HUES48 (cell line): ENCODE data around the gene SLC24A4.
"Not testable (repeated sequence)": the region's sequence is repeated elsewhere in the genome, so short reads cannot be mapped to it uniquely, and the experiment has no call there.

Experiments
- H3K27ac ChIP-seq: one replicate; pipeline ENCODE4 v1.7.0; 2013; ENCODE audit warnings: low read depth, low read length, inconsistent platforms
- H3K27me3 ChIP-seq: 2 replicates; pipeline ENCODE4 v1.6.1; 2013; ENCODE audit warnings: mild to moderate bottlenecking, low read length; ENCODE audit not compliant: control insufficient read depth, insufficient read depth
- H3K36me3 ChIP-seq: 2 replicates; pipeline ENCODE4 v1.6.1; 2013; ENCODE audit warnings: low read length; ENCODE audit not compliant: control insufficient read depth, insufficient read depth
- H3K4me1 ChIP-seq: 2 replicates; pipeline ENCODE4 v1.6.1; 2013; ENCODE audit warnings: mild to moderate bottlenecking, low read length; ENCODE audit not compliant: control insufficient read depth, insufficient read depth
- H3K4me3 ChIP-seq: 2 replicates; pipeline ENCODE4 v1.5.1; 2013; ENCODE audit warnings: mild to moderate bottlenecking, low read depth, low read length
- H3K9ac ChIP-seq: 2 replicates; pipeline ENCODE4 v1.6.1; 2013; ENCODE audit warnings: mild to moderate bottlenecking, low read depth, low read length, moderate library complexity
- H3K9me3 ChIP-seq: 2 replicates; pipeline ENCODE4 v1.6.1; 2013; ENCODE audit warnings: low read length; ENCODE audit not compliant: control insufficient read depth, insufficient read depth

Gene SLC24A4

GRCh38 chr14:92524602-92525185 lies 201.7 kb downstream of the SLC24A4 start:
- no peak overlapping the region for H3K27ac ChIP-seq
- H3K4me1 ChIP-seq = no peaks in the 10 kb centered on the region
- no peak overlapping the region for H3K4me3 ChIP-seq
- H3K36me3 ChIP-seq = no peaks in the 10 kb centered on the region
- no peaks in the 10 kb centered on the region for H3K9me3 ChIP-seq
- no peaks in the 10 kb centered on the region for H3K27me3 ChIP-seq
- no peak overlapping the region for H3K9ac ChIP-seq

DNA sequence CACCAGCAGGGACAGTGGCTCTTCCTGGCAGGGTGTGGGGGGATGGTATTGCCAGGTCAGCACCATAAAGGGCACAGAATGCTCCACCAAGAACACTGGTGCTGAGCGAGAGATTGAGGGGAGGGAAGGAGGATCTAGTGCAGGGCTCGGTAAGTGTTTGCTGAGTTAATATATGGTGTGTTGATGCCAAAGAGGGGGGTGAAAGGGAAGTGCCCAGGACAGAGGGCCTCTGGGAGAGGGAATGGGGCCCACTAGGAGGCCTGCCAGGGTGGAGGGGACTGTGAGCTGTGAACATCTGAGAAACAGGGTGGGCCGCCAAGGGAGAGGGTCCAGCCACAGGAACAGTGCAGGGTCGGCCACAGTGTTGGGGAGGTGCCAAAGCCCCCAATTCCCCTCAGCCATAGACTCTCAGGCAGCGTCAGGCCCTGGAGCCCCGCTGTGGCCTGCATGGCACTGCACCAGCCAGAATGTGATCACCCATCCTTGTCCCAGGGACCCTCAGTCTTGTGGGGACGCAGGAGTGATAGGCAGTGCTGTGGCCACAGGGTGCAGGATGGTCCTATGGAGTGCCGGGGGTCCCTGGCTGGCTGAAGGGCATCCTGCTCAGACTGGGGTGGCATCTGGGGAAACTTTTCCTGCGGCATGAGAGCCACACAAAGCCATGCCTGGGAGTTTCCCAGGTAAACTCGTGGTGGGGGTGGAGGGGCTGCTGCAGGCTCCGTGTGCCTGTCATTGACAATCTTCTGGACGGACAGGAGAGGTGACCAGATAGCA lies 202.5 kb downstream of the SLC24A4 start:
- Histone ChIP-seq H3K27me3 (no peaks in the 10 kb centered on the region), H3K27ac (no peak overlapping the region), H3K36me3 (no peaks in the 10 kb centered on the region), H3K4me1 (no peaks in the 10 kb centered on the region), H3K9me3 (no peaks in the 10 kb centered on the region), H3K9ac (no peak overlapping the region), H3K4me3 (no peak overlapping the region)

GRCh38 chr14:92527721-92528120 lies 204.8 kb downstream of the SLC24A4 start:
- Histone ChIP-seq H3K4me1 (no peaks in the 10 kb centered on the region), H3K4me3 (no peak overlapping the region), H3K36me3 (no peaks in the 10 kb centered on the region), H3K9ac (no peak overlapping the region), H3K27ac (no peak overlapping the region), H3K27me3 (no peaks in the 10 kb centered on the region), H3K9me3 (no peaks in the 10 kb centered on the region)

DNA sequence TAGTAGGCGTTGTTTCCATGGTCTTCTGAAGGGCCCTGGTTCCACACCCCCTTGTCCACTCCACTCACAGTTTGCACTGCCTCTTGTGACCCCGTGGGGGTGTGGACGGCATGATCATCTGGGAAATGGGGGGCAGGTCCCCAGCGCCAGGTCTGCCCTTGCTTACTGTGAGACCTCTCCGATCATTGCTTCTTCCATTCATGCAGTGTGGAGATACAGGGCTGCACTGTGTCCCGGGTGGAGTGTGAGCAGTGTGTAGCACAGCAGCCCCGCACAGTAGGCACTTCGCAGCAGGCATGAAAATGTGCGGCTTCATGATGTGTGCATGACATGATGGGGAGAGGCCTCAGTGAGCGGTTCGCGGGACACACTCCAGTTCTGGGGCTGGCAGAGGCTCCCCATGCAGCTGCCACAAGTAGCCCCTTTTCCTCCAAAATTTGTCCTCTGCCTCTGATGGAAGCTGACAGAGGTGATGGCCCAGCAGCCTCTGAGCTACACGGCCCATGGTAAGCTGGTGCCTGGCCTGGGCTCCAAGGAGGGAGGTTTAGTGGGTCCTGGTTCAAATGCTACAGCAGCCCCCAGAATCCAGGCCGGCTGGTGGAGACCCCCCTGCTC lies 205.6 kb downstream of the SLC24A4 start:
- Histone ChIP-seq H3K9ac (no peak overlapping the region), H3K36me3 (no peaks in the 10 kb centered on the region), H3K27ac (no peak overlapping the region), H3K27me3 (no peaks in the 10 kb centered on the region), H3K4me1 (no peaks in the 10 kb centered on the region), H3K9me3 (no peaks in the 10 kb centered on the region), H3K4me3 (no peak overlapping the region)

DNA sequence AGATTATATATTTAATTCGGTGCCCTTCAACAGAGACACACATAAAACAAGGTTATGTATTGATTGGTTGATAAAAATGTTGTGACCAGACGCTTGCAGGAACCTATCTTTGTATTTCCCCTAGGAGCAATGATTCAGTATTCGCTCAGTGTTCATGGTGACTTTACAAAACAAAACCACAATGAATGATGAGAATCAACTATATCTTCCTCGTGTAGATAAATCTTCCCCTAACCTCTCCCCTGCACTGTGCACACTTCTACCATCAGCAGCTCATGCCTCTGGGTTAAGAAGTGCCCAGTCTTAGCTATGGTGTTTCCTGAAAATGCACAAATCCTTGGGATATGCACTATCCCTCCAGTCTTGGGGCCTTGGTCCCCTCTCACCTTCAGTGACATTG lies 206.9 kb downstream of the SLC24A4 start:
- Histone ChIP-seq H3K36me3 (no peaks in the 10 kb centered on the region), H3K4me1 (no peaks in the 10 kb centered on the region), H3K4me3 (no peak overlapping the region), H3K27me3 (no peaks in the 10 kb centered on the region), H3K27ac (no peak overlapping the region), H3K9me3 (no peaks in the 10 kb centered on the region), H3K9ac (no peak overlapping the region; the same call in 1 of the 2 replicates)

DNA sequence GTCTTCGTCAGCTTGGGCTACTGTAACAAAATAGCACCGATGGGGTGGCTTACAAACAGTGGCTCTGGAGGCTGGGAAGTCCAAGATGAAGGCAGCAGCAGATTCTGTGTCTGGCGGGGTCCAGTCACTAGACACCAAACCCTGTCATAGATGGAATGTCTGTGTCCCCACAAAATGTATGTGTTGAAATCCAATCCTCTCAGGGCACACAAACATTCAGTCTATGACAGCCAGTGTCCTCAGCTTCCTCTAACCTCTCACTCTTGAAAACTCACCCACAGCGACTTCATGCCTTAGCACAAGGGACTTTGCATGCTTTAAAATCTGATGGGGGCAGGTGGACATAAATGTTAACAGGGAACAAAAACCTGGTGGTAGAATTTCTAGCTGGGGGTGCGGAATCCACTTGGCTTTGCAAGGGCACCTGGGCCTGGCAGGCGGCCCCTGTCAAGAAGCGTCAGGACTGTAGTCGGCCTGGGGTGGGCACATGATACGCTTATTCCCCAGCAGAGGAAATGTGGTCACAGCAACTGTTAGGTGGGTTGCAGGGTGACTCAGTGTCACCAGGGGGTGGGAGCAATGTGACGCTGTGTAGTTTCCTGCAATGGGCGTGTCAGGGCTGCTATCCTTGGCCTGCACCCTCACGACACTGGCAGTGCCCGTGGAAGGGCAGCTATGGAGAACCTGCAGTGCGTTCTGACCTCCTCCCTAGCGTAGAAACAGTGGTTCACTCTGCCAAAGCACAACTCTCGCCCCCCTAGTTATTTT lies 208.3 kb downstream of the SLC24A4 start:
- no peak overlapping the region for H3K4me3 ChIP-seq

DNA sequence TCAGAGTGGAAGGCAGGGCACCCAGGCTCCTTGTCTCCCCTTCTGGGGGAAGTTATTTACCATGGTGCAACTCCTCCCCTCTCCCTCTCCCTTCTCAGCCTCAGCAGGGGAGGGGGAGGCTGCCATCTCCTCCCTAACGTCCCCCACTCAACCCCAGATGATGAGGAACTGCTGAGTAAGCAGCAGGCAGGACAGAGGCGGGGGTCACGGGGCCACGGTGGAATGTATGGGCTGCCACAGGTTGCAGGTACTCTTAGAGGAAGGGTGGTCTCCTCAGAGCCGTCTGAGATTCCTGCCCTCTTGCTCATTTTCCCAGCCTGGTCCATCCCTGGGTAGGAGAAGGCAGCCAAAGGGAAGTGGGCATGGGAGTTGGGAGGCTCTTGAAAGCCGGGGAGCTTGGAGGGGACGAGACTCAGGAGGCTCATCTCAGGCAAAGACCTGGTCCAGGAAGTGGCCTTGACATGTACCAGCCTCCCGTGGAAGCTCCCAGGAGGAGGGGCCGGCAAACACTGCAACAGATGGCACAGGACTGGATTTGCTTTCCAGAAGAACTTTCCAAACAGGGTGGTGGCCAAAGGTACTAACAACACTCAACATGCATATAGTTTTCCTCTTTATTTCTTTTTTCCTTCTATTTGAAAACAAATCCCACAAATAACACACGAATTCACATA lies 209.7 kb downstream of the SLC24A4 start:
- Histone ChIP-seq H3K27ac (no peak overlapping the region), H3K4me1 (no peaks in the 10 kb centered on the region), H3K9me3 (no peaks in the 10 kb centered on the region), H3K9ac (no peak overlapping the region), H3K27me3 (no peaks in the 10 kb centered on the region), H3K36me3 (no peaks in the 10 kb centered on the region), H3K4me3 (no peak overlapping the region)

More for the DNA sequence above, 208.3 kb downstream of the SLC24A4 start:
- Histone ChIP-seq H3K9me3 (no peaks in the 10 kb centered on the region), H3K9ac (no peak overlapping the region), H3K4me1 (no peaks in the 10 kb centered on the region), H3K27me3 (no peaks in the 10 kb centered on the region), H3K36me3 (no peaks in the 10 kb centered on the region), H3K27ac (no peak overlapping the region)

- Histone ChIP-seq H3K36me3 (no peaks in the 10 kb centered on the region), H3K4me3 (no peak overlapping the region), H3K4me1 (no peaks in the 10 kb centered on the region), H3K9ac (no peak overlapping the region), H3K9me3 (no peaks in the 10 kb centered on the region), H3K27ac (no peak overlapping the region), H3K27me3 (no peaks in the 10 kb centered on the region)
Measured at GRCh38 chr14:92534932-92535643, 212.1 kb downstream of the SLC24A4 start.

- not testable (repeated sequence) for H3K27me3 ChIP-seq, H3K9ac ChIP-seq, H3K36me3 ChIP-seq, H3K27ac ChIP-seq, H3K4me1 ChIP-seq, H3K9me3 ChIP-seq, H3K4me3 ChIP-seq
Measured at GRCh38 chr14:92536231-92536630, 213.3 kb downstream of the SLC24A4 start.

GRCh38 chr14:92538412-92538985 lies 215.5 kb downstream of the SLC24A4 start:
- Histone ChIP-seq H3K27ac (no peak overlapping the region), H3K9me3 (no peaks in the 10 kb centered on the region), H3K36me3 (no peaks in the 10 kb centered on the region), H3K27me3 (no peaks in the 10 kb centered on the region), H3K4me1 (no peaks in the 10 kb centered on the region), H3K4me3 (no peak overlapping the region), H3K9ac (no peak overlapping the region)
